GM12864 (cell line): ENCODE results near the gene SLC39A9.

Experiments
- DNase-seq: peaks from one replicate; pipeline ENCODE4 v3.0.0-alpha.2; 2011; ENCODE audit warnings: low read depth
- H3K4me3 ChIP-seq: 2 replicates; pipeline ENCODE4 v1.5.1; 2011; ENCODE audit warnings: mild to moderate bottlenecking, low read depth, low read length, control low read depth
- TF ChIP-seq, protein P1 (sequence below): IDR thresholded peaks from 2 replicates; pipeline ENCODE4 v1.5.1; 2011; ENCODE audit warnings: low read depth, mild to moderate bottlenecking, moderate library complexity, low read length, control low read depth, inconsistent platforms; ENCODE audit errors: missing control alignments

Gene SLC39A9

DNA sequence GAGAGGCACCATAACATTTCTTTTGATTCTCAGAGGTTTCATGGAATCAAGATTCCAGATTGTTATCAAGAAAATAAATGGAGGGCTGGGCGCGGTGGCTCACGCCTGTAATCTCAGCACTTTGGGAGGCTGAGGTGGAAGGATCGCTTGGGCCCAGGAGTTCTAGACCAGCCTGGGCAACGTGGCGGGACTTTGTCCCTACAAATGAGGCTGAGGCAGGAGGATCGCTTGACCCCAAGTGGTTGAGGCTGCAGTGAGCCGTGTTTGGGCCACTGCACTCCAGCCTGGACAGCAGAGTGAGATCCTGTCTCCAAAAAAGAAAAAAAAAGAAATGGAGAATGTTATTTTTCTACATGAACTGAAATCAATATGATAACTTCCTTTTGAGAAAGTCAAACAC is 1.3 kb downstream of the SLC39A9 start:
- DNase-seq: no peak
- TF ChIP-seq, protein P1, sequence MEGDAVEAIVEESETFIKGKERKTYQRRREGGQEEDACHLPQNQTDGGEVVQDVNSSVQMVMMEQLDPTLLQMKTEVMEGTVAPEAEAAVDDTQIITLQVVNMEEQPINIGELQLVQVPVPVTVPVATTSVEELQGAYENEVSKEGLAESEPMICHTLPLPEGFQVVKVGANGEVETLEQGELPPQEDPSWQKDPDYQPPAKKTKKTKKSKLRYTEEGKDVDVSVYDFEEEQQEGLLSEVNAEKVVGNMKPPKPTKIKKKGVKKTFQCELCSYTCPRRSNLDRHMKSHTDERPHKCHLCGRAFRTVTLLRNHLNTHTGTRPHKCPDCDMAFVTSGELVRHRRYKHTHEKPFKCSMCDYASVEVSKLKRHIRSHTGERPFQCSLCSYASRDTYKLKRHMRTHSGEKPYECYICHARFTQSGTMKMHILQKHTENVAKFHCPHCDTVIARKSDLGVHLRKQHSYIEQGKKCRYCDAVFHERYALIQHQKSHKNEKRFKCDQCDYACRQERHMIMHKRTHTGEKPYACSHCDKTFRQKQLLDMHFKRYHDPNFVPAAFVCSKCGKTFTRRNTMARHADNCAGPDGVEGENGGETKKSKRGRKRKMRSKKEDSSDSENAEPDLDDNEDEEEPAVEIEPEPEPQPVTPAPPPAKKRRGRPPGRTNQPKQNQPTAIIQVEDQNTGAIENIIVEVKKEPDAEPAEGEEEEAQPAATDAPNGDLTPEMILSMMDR: no peak
- H3K4me3 ChIP-seq: peak overlapping the region; percentile 99

DNA sequence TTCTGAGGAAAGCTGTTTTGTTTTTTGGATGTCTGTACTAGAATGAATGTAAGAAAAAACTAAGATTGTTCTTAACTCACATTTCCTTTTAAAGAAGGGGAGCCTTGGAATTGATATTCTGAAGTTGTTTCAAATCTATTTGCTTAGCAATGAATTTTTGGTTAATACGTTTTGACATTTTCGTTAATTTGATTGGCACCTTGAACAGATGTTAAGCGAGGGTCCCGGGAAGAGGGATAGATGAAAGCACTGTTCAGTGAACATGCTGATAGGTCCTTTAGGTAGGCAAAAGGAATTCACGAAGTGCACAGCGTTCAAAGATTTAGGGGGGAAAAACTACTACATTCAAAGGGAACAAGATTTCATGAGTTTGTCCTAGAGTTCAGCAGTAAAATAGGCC is 1.7 kb downstream of the SLC39A9 start:
- H3K4me3 ChIP-seq: peak overlapping the region; percentile 99; the same call in 1 of the 2 replicates
- TF ChIP-seq, protein P1: no peak
- no peak for DNase-seq

- H3K4me3 ChIP-seq: no peak overlapping the region
- TF ChIP-seq, protein P1: no peak
- no peak for DNase-seq
Measured at GRCh38 chr14:69401841-69402240, 3.3 kb downstream of the SLC39A9 start.

GRCh38 chr14:69404478-69404877 is 6.0 kb downstream of the SLC39A9 start:
- TF ChIP-seq, protein P1: no peak
- H3K4me3 ChIP-seq: no peak overlapping the region
- no peak for DNase-seq

GRCh38 chr14:69404883-69405282 is 6.4 kb downstream of the SLC39A9 start:
- no peak for DNase-seq
- H3K4me3 ChIP-seq: no peak overlapping the region
- TF ChIP-seq, protein P1: no peak

DNA sequence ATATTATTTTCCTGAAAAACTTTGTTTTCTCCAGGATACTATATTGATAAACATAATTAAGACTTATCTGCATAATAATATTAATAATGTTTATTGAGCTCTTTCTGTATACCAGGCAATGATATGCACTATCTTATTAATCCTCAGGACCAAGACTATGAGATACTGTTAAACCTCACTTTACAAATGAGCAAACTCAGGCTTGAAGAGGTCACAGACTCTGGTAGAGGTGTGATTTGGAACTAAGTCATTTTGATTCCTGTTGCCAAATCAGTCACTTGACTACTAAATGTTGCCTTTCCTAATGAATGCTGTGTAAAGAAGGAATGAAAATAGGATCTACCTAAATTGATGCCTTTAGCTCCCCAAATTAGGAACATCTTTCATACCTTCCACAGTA is 7.3 kb downstream of the SLC39A9 start:
- no peak for DNase-seq
- TF ChIP-seq, protein P1: no peak
- no peak overlapping the region for H3K4me3 ChIP-seq

- DNase-seq: no peak
- no peak overlapping the region for H3K4me3 ChIP-seq
- TF ChIP-seq, protein P1: no peak
Measured at GRCh38 chr14:69408331-69408960, 10.0 kb downstream of the SLC39A9 start.
